CD4-positive, alpha-beta T cell treated with Interleukin-6 for 4 hours (primary cell): ENCODE results near the gene ZNF561.

Source experiments
- DNase-seq: peaks from one replicate; pipeline ENCODE4 v3.0.0-alpha.2; 2020; ENCODE audit warnings: mixed read lengths

Gene ZNF561

GRCh38 chr19:9570255-9570654, 50.8 kb downstream of the ZNF561 start:
- no peak for DNase-seq

DNA sequence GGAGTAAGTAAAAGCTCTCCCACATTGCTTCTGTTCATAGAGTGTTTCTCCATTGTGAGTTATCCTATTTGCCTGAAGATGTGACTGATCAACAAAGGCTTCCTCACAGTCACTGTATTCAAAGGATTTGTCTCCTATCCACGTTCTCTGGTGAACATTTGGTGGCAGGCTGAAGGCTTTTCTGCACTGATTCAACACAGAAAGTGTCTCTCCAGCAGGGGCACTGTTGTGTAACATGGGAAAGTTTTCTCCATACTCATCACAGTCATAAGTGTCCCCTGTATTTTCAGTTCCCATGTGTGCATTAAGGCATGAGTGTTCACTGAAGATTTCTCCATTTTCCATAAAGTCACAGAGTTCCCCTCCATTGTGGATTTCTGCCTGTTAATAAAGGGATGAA, 54.3 kb downstream of the ZNF561 start:
- DNase-seq: no peak

DNA sequence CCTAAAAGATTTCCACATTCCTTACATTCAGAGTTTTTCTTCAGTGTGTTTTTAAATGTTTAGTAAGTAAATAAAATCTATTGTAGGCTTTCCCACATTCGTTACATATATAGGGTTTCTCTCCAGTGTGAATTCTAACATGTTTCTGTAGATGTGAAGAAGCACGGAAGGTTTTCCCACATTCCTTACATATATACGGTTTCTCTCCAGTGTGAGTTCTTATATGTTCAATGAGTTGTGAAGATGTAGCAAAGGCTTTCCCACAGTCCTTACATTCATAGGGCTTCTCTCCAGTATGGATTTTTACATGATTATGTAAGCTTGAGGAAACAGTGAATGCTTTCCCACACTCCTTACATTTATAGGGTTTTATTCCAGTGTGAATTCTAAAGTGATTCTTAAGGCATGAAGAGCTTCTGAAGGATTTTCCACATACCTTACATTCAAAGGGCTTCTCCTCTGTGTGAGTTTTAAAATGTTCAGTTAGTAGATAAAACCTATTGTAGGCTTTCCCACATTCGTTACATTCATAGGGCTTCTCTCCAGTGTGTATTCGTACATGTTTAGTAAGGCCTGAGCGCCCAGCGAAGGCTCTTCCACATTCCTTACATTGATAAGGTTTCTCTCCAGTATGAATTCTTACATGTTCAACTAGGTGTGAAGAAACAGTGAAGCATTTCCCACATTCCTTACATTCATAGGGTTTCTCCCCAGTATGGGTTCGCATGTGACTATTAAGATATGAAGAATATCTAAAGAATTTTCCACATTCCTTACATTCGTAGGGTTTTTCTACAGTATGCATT, 54.9 kb downstream of the ZNF561 start:
- DNase-seq: no peak
